ENCODE data around the gene RAI2.

DNA sequence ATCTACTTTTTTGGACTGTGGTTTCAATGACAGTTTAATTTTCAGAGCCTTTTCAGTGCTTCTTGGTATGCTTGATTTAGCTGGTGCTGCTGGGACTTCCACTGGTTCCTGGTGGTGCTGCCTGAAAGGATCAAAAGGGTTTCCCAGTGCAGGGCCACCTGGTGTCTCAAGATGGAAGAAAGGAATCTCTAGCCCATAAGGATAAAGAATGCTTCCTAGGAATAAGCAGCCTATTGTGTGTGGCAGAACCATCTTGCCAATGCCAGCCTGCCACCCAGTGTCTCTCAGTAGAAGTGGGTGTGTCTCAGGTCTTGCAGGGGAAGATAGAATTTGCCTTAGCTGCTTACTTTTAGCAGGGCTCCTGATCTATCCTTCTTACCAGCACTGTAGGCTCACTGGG, 15.0 kb upstream of the RAI2 start:
- TF ChIP-seq, protein P1, sequence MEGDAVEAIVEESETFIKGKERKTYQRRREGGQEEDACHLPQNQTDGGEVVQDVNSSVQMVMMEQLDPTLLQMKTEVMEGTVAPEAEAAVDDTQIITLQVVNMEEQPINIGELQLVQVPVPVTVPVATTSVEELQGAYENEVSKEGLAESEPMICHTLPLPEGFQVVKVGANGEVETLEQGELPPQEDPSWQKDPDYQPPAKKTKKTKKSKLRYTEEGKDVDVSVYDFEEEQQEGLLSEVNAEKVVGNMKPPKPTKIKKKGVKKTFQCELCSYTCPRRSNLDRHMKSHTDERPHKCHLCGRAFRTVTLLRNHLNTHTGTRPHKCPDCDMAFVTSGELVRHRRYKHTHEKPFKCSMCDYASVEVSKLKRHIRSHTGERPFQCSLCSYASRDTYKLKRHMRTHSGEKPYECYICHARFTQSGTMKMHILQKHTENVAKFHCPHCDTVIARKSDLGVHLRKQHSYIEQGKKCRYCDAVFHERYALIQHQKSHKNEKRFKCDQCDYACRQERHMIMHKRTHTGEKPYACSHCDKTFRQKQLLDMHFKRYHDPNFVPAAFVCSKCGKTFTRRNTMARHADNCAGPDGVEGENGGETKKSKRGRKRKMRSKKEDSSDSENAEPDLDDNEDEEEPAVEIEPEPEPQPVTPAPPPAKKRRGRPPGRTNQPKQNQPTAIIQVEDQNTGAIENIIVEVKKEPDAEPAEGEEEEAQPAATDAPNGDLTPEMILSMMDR (IDR thresholded peaks at IDR 0.05): no peak
- TF ChIP-seq EP300 (IDR thresholded peaks at IDR 0.05) (no peak), POLR2AphosphoS5 (IDR thresholded peaks at IDR 0.05) (no peak)
